Measurements from ENCODE around the gene UMOD.

UMOD gene

DNA sequence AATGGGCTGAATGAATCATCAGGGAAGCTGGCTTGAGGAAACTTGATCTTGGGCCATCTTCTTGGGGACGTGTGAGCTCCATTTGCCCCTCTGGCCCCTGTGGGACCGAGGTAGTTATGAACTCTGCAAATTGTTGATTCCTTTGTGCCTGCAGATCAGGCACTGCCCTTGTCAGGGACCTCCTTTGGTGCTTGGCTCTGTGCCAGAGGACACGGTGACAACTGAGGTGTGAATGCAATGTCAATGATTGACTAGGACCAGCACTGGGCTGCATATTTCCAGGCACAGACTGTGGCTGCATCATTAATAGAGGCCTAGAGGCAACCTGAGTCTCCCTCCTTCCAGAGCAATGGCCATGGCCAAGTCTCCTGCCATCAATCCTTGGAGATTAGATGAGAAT is 28.3 kb upstream of the UMOD start:
- Histone ChIP-seq H3K79me2 (ENCODE audit: insufficient read depth, low read length) (no peaks in the 10 kb centered on the region), H3F3A (ENCODE audit: insufficient read depth, low read length) (no peaks in the 10 kb centered on the region), H2AFZ (ENCODE audit: low read length) (no peak overlapping the region), H4K20me1 (ENCODE audit: insufficient read depth, low read length) (no peaks in the 10 kb centered on the region), H3K9me2 (ENCODE audit: low read depth, low read length) (no peaks in the 10 kb centered on the region), H3K9ac (ENCODE audit: low read length) (no peak overlapping the region), H3K27me3 (ENCODE audit: insufficient read depth, low read length) (no peaks in the 10 kb centered on the region), H3K9me3 (ENCODE audit: low read length) (no peaks in the 10 kb centered on the region), H3K27ac (ENCODE audit: low read depth, low read length, poor library complexity, severe bottlenecking) (no peak overlapping the region), H3K4me3 (ENCODE audit: low read depth, low read length, poor library complexity, severe bottlenecking) (no peak overlapping the region), H3K4me2 (ENCODE audit: low read length) (no peak overlapping the region), H3K36me3 (ENCODE audit: insufficient read depth, low read length) (no peaks in the 10 kb centered on the region), H3K4me1 (ENCODE audit: insufficient read depth, low read length, severe bottlenecking) (no peaks in the 10 kb centered on the region)
- TF ChIP-seq EZH2 (IDR thresholded peaks at IDR 0.05; ENCODE audit: borderline replicate concordance, low read length) (no peak), CTCF (IDR thresholded peaks at IDR 0.05; ENCODE audit: low read length) (no peak)

GRCh38 chr16:20377181-20377580 is 24.7 kb upstream of the UMOD start:
- Histone ChIP-seq H3K9ac (ENCODE audit: low read length) (no peak overlapping the region), H3K79me2 (ENCODE audit: insufficient read depth, low read length) (no peaks in the 10 kb centered on the region), H3F3A (ENCODE audit: insufficient read depth, low read length) (no peaks in the 10 kb centered on the region), H3K9me2 (ENCODE audit: low read depth, low read length) (no peaks in the 10 kb centered on the region), H3K4me1 (ENCODE audit: insufficient read depth, low read length, severe bottlenecking) (no peaks in the 10 kb centered on the region), H3K4me2 (ENCODE audit: low read length) (no peak overlapping the region), H3K27ac (ENCODE audit: low read depth, low read length, poor library complexity, severe bottlenecking) (no peak overlapping the region), H3K4me3 (ENCODE audit: low read depth, low read length, poor library complexity, severe bottlenecking) (no peak overlapping the region), H3K9me3 (ENCODE audit: low read length) (no peaks in the 10 kb centered on the region), H3K27me3 (ENCODE audit: insufficient read depth, low read length) (no peaks in the 10 kb centered on the region), H2AFZ (ENCODE audit: low read length) (no peak overlapping the region), H3K36me3 (ENCODE audit: insufficient read depth, low read length) (no peaks in the 10 kb centered on the region), H4K20me1 (ENCODE audit: insufficient read depth, low read length) (no peaks in the 10 kb centered on the region)
- TF ChIP-seq CTCF (IDR thresholded peaks at IDR 0.05; ENCODE audit: low read length) (no peak), EZH2 (IDR thresholded peaks at IDR 0.05; ENCODE audit: borderline replicate concordance, low read length) (no peak)

DNA sequence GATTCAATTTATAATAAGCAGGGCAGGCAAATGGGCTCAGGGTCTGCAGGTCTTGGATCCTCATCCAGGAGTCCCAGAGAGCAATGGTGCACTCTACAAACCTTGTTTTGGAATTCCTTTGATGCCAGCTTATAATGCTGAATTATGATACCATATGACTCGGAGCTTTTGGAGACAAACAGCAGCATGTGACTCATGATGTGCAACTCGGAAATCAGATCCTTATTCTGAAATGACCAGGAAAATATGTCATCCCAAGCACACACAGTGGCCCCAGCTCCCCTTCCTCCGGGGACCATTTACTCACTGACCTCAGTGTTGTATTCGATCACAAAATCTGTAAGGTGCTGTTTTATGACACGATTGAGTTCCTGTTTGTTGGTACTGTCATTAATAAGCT is 20.2 kb upstream of the UMOD start:
- Histone ChIP-seq H4K20me1 (ENCODE audit: insufficient read depth, low read length) (no peaks in the 10 kb centered on the region), H3K4me2 (ENCODE audit: low read length) (no peak overlapping the region)
- TF ChIP-seq CTCF (IDR thresholded peaks at IDR 0.05; ENCODE audit: low read length) (no peak), EZH2 (IDR thresholded peaks at IDR 0.05; ENCODE audit: borderline replicate concordance, low read length) (no peak)

More for the DNA sequence above, 20.2 kb upstream of the UMOD start:
- H3K9me2 ChIP-seq (ENCODE audit: low read depth, low read length) = no peaks in the 10 kb centered on the region
- H3F3A ChIP-seq (ENCODE audit: insufficient read depth, low read length) = no peaks in the 10 kb centered on the region
- H2AFZ ChIP-seq (ENCODE audit: low read length) = no peak overlapping the region
- H3K79me2 ChIP-seq (ENCODE audit: insufficient read depth, low read length) = no peaks in the 10 kb centered on the region
- no peak overlapping the region for H3K4me3 ChIP-seq (ENCODE audit: low read depth, low read length, poor library complexity, severe bottlenecking)
- no peaks in the 10 kb centered on the region for H3K36me3 ChIP-seq (ENCODE audit: insufficient read depth, low read length)
- no peaks in the 10 kb centered on the region for H3K4me1 ChIP-seq (ENCODE audit: insufficient read depth, low read length, severe bottlenecking)
- no peaks in the 10 kb centered on the region for H3K9me3 ChIP-seq (ENCODE audit: low read length)
- no peaks in the 10 kb centered on the region for H3K27me3 ChIP-seq (ENCODE audit: insufficient read depth, low read length)
- H3K27ac ChIP-seq (ENCODE audit: low read depth, low read length, poor library complexity, severe bottlenecking) = no peak overlapping the region
- no peak overlapping the region for H3K9ac ChIP-seq (ENCODE audit: low read length)

All from OCI-LY1 (cell line).